Body of pancreas (tissue), 4 donors: Measurements from ENCODE around the gene DENND2D.

Experiments used
- POLR2A ChIP-seq, 3 donors: fragments of 450-650 bp; IDR thresholded peaks; one replicate each; pipeline ENCODE4 v1.6.1; 2016; ENCODE audit warnings: antibody characterized with exemption in 3 of 3, mild to moderate bottlenecking in 2 of 3
- TF ChIP-seq, protein P1 (sequence below), 7 experiments: fragments of 450-650 bp in 4 of 7; fragments of 200-600 bp in 3 of 7; sonication (generic) in 3 of 7; IDR thresholded peaks; one replicate each; pipeline ENCODE4 v1.5.1; 2016 to 2019; ENCODE audit warnings: antibody characterized with exemption in 7 of 7

DNA sequence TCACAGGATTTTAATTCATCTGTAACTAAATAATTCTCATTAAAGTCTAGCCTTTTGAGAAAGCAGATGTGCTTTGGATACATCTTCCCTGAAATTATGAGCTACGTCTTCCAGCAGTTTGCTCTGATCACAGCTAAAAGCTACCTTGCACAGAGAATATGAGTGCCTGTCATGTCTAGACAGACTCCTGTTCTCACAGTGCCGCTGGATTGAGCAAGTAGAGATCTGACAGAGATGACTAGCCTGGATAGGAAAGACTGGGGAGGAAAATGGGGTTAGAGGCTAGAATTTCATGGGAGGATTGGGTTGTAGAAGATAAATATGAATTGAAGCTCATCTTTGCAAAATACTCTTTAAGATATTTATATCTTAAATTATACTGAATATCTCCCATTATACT lies 36.3 kb downstream of the DENND2D start:
- TF ChIP-seq POLR2A (IDR thresholded peaks at IDR 0.05) = no peak
- TF ChIP-seq, protein P1, sequence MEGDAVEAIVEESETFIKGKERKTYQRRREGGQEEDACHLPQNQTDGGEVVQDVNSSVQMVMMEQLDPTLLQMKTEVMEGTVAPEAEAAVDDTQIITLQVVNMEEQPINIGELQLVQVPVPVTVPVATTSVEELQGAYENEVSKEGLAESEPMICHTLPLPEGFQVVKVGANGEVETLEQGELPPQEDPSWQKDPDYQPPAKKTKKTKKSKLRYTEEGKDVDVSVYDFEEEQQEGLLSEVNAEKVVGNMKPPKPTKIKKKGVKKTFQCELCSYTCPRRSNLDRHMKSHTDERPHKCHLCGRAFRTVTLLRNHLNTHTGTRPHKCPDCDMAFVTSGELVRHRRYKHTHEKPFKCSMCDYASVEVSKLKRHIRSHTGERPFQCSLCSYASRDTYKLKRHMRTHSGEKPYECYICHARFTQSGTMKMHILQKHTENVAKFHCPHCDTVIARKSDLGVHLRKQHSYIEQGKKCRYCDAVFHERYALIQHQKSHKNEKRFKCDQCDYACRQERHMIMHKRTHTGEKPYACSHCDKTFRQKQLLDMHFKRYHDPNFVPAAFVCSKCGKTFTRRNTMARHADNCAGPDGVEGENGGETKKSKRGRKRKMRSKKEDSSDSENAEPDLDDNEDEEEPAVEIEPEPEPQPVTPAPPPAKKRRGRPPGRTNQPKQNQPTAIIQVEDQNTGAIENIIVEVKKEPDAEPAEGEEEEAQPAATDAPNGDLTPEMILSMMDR (IDR thresholded peaks at IDR 0.05) = no peak
